ENCODE results near the gene NUSAP1. TPM values are rescaled to one million over a fixed set of nuclear protein-coding genes. Genes with fewer than 3 reads are reported as not detected.

NUSAP1 gene
- total RNA-seq, 1 experiment from 2014 or later, result 190 TPM

GRCh38 chr15:41333026-41333562 lies 413 bp downstream of the NUSAP1 start:
- no peak for TF ChIP-seq CTCF (conservative IDR thresholded peaks at IDR 0.05)
- Histone ChIP-seq H3K27ac (peak overlapping the region; percentile 58), H3K4me1 (replicated peaks; ENCODE audit: insufficient read depth) (peaks cover 22% of the 10 kb centered on the region; the same call in 1 of the 2 replicates), H3K9me3 (ENCODE audit: insufficient read depth, low read depth) (no peaks in the 10 kb centered on the region), H3K4me2 (peak overlapping the region; percentile 77), H3K79me2 (ENCODE audit: low read depth) (peaks cover 58% of the 10 kb centered on the region), H4K20me1 (ENCODE audit: insufficient read depth) (no peaks in the 10 kb centered on the region), H3K36me3 (ENCODE audit: low read depth) (no peaks in the 10 kb centered on the region), H2AFZ (peak overlapping the region; percentile 86), H3F3A (ENCODE audit: insufficient read depth, low read depth) (peaks cover 5% of the 10 kb centered on the region; the same call in 1 of the 2 replicates), H3K9me2 (ENCODE audit: insufficient read depth) (no peaks in the 10 kb centered on the region), H3K4me3 (peak overlapping the region; percentile 85), H3K27me3 (ENCODE audit: insufficient read depth, low read depth) (no peaks in the 10 kb centered on the region)
- no peak for DNase-seq
- ChIA-PET POLR2A (ENCODE audit: unreplicated experiment) (interaction anchor here (0.6 to 0.8 kb wide), 3 partner anchors 83 to 403 kb away, joined by 4 to 17 read pairs (median 5); partner anchors contain the start of gene RPAP1), CTCF (interaction anchor here (0.7 to 1.0 kb wide), 2 partner anchors 426 to 427 kb away, joined by 3 to 6 read pairs; no protein-coding TSS in a partner anchor)
- no TSS peak for BruUV-seq (replicated peaks)
- intact Hi-C loops (cut with micrococcal nuclease; ENCODE audit: unreplicated experiment), result loop anchor here (2.0 to 5.0 kb wide), 2 partner anchors 51 to 216 kb away; partner anchors contain the start of gene INO80

GRCh38 chr15:41334293-41335120 lies 1.8 kb downstream of the NUSAP1 start:
- intact Hi-C loops (cut with micrococcal nuclease; ENCODE audit: unreplicated experiment), result loop anchor here (5.0 kb wide), 1 partner anchor 52 kb away; no protein-coding TSS in a partner anchor
- Histone ChIP-seq H3K9me3 (ENCODE audit: insufficient read depth, low read depth) (no peaks in the 10 kb centered on the region), H3K9me2 (ENCODE audit: insufficient read depth) (no peaks in the 10 kb centered on the region), H3K27me3 (ENCODE audit: insufficient read depth, low read depth) (no peaks in the 10 kb centered on the region), H3K79me2 (ENCODE audit: low read depth) (peaks cover 72% of the 10 kb centered on the region), H4K20me1 (ENCODE audit: insufficient read depth) (no peaks in the 10 kb centered on the region), H3K36me3 (ENCODE audit: low read depth) (no peaks in the 10 kb centered on the region), H3K4me2 (peak overlapping the region; percentile 77), H3F3A (ENCODE audit: insufficient read depth, low read depth) (peaks cover 5% of the 10 kb centered on the region; the same call in 1 of the 2 replicates), H3K4me3 (peak overlapping the region; percentile 85), H3K4me1 (replicated peaks; ENCODE audit: insufficient read depth) (peaks cover 22% of the 10 kb centered on the region; the same call in 1 of the 2 replicates), H3K27ac (peak overlapping the region; percentile 58; the same call in 1 of the 2 replicates), H2AFZ (peak overlapping the region; percentile 86)
- no TSS peak for BruUV-seq (replicated peaks)
- TF ChIP-seq EZH2 (IDR thresholded peaks at IDR 0.05; ENCODE audit: low read depth) (no peak), CTCF (conservative IDR thresholded peaks at IDR 0.05) (no peak)
- POLR2A ChIA-PET (ENCODE audit: unreplicated experiment), result no interaction called here
- CTCF ChIA-PET, result no interaction called here
- no peak for DNase-seq

GRCh38 chr15:41336549-41336948 lies 3.9 kb downstream of the NUSAP1 start:
- Histone ChIP-seq H3K27me3 (ENCODE audit: insufficient read depth, low read depth) (no peaks in the 10 kb centered on the region), H3K4me3 (no peak overlapping the region), H3K9me2 (ENCODE audit: insufficient read depth) (no peaks in the 10 kb centered on the region), H4K20me1 (ENCODE audit: insufficient read depth) (no peaks in the 10 kb centered on the region), H3K27ac (no peak overlapping the region), H3K4me2 (no peak overlapping the region), H3F3A (ENCODE audit: insufficient read depth, low read depth) (peaks cover 5% of the 10 kb centered on the region; the same call in 1 of the 2 replicates), H3K4me1 (replicated peaks; ENCODE audit: insufficient read depth) (peaks cover 13% of the 10 kb centered on the region; the same call in 1 of the 2 replicates), H2AFZ (no peak overlapping the region), H3K36me3 (ENCODE audit: low read depth) (no peaks in the 10 kb centered on the region), H3K79me2 (ENCODE audit: low read depth) (peaks cover 77% of the 10 kb centered on the region), H3K9me3 (ENCODE audit: insufficient read depth, low read depth) (no peaks in the 10 kb centered on the region)
- no TSS peak for BruUV-seq (replicated peaks)
- ChIA-PET CTCF (no interaction called here), POLR2A (ENCODE audit: unreplicated experiment) (no interaction called here)
- no peak for DNase-seq
- TF ChIP-seq CTCF (conservative IDR thresholded peaks at IDR 0.05) (no peak), EZH2 (IDR thresholded peaks at IDR 0.05; ENCODE audit: low read depth) (no peak)
- intact Hi-C loops (cut with micrococcal nuclease; ENCODE audit: unreplicated experiment), result no loop called here

Data from PC-9 (cell line).